Natural killer cell (primary cell): ENCODE results near the gene NEO1. TPM values are rescaled to one million over a fixed set of nuclear protein-coding genes. Genes with fewer than 3 reads are reported as not detected.

ENCODE experiments used
- ATAC-seq, 3 donors: fragments of 150-1000 bp in 2 of 3; fragments of 200-7000 bp in 1 of 3; cut with Tn5 transposase; 1 replicate in 1 of 3; 2 replicates in 2 of 3; pipeline ENCODE4 v1.10.0; 2021; ENCODE audit warnings: mild to moderate bottlenecking in 2 of 3, moderate library complexity in 2 of 3
- DNase-seq, 2 donors: peaks; one replicate each; pipeline versions ENCODE4 v3.0.0 to v3.0.0-alpha.2; 2013 to 2021; ENCODE audit warnings: mixed read lengths in 1 of 2
- H3K27ac ChIP-seq: one replicate; pipeline ENCODE4 v1.5.1; 2013; ENCODE audit warnings: mild to moderate bottlenecking, low read length
- H3K27me3 ChIP-seq: one replicate; pipeline ENCODE4 v1.6.1; 2013; ENCODE audit warnings: low read length; ENCODE audit not compliant: control insufficient read depth, insufficient read depth
- H3K36me3 ChIP-seq: one replicate; pipeline ENCODE4 v1.6.1; 2013; ENCODE audit warnings: low read length; ENCODE audit not compliant: control insufficient read depth, insufficient read depth
- H3K4me1 ChIP-seq: one replicate; pipeline ENCODE4 v1.6.1; 2013; ENCODE audit warnings: low read length; ENCODE audit not compliant: control insufficient read depth, insufficient read depth
- H3K4me3 ChIP-seq: one replicate; pipeline ENCODE4 v1.5.1; 2013; ENCODE audit warnings: low read length
- H3K9me3 ChIP-seq: one replicate; pipeline ENCODE4 v1.6.1; 2013; ENCODE audit warnings: low read length; ENCODE audit not compliant: control insufficient read depth, insufficient read depth
- H3K27ac Mint-ChIP-seq, 2 donors: one replicate each; pipeline ENCODE4 v1.8.0; 2022; ENCODE audit warnings: mild to moderate bottlenecking in 2 of 2, mixed read lengths in 2 of 2, moderate library complexity in 1 of 2
- H3K27me3 Mint-ChIP-seq, 2 donors: one replicate each; pipeline ENCODE4 v1.8.0; 2022; ENCODE audit warnings: low read depth in 2 of 2, mixed read lengths in 2 of 2
- H3K36me3 Mint-ChIP-seq: one replicate; pipeline ENCODE4 v1.8.0; 2022; ENCODE audit warnings: mixed read lengths
- H3K4me1 Mint-ChIP-seq, 2 donors: one replicate each; pipeline ENCODE4 v1.8.0; 2022; ENCODE audit warnings: mixed read lengths in 2 of 2
- H3K4me3 Mint-ChIP-seq: one replicate; pipeline ENCODE4 v1.8.0; 2022; ENCODE audit warnings: mild to moderate bottlenecking, moderate library complexity, mixed read lengths
- H3K9me3 Mint-ChIP-seq, 2 donors: one replicate each; pipeline ENCODE4 v1.8.0; 2022; ENCODE audit warnings: mixed read lengths in 2 of 2
- CTCF ChIP-seq: fragments of 200-600 bp; IDR thresholded peaks from one replicate; pipeline ENCODE4 v1.8.0; 2022; ENCODE audit warnings: antibody characterized with exemption
- WGBS: methylation state at CpG from one replicate; pipeline ENCODE4 v1.1.7; 2013; ENCODE audit warnings: missing lambda C conversion rate; ENCODE audit not compliant: insufficient coverage; 5-methylcytosine and 5-hydroxymethylcytosine counted together
- intact Hi-C: fragments of 100-400 bp; cut with micrococcal nuclease; formaldehyde crosslinking; loops from one replicate; pipeline ENCODE4 v1.14.2; 2022
- total RNA-seq, 4 donors: library from RNA; stranded (reverse); fragments of 120-200 nt in 1 of 4; gene quantifications; one replicate each; pipeline versions ENCODE4 v1.2.3 to v1.2.4, GENCODE V29; 2013 to 2022

NEO1 gene
- total RNA-seq, 3 donors from 2014 or later (not counting 1 experiment from before 2014, with no cell fraction given), result 16.3 to 19.0 (median 17.4) TPM

- no peak for TF ChIP-seq CTCF
- ATAC-seq (no peak), DNase-seq (no peak)
- Mint-ChIP-seq H3K4me1 (no peaks in the 10 kb centered on the region), H3K36me3 (no peaks in the 10 kb centered on the region), H3K27me3 (peaks cover 7 to 10% of the 10 kb centered on the region in 2 donors), H3K4me3 (no peak overlapping the region), H3K9me3 (no peaks in the 10 kb centered on the region), H3K27ac (no peak overlapping the region)
- H3K36me3 ChIP-seq, result no peaks in the 10 kb centered on the region
- no peak overlapping the region for H3K27ac ChIP-seq
- no peak overlapping the region for H3K4me3 ChIP-seq
- 76% methylated on average over 7 of the region's 7 CpGs for WGBS
- intact Hi-C loops, result no loop called here
- no peaks in the 10 kb centered on the region for H3K27me3 ChIP-seq
- no peaks in the 10 kb centered on the region for H3K9me3 ChIP-seq
- H3K4me1 ChIP-seq, result no peaks in the 10 kb centered on the region
These were observed 284.5 kb downstream of the NEO1 start for GRCh38 chr15:73336756-73337155.

GRCh38 chr15:73337187-73337586 is 284.9 kb downstream of the NEO1 start:
- Histone ChIP-seq H3K4me1 (no peaks in the 10 kb centered on the region), H3K27me3 (no peaks in the 10 kb centered on the region), H3K4me3 (no peak overlapping the region), H3K27ac (no peak overlapping the region), H3K36me3 (no peaks in the 10 kb centered on the region), H3K9me3 (no peaks in the 10 kb centered on the region)
- DNase-seq (no peak), ATAC-seq (no peak)
- peaks cover 7 to 10% of the 10 kb centered on the region in 2 donors for H3K27me3 Mint-ChIP-seq
- H3K9me3 Mint-ChIP-seq, result no peaks in the 10 kb centered on the region
- H3K27ac Mint-ChIP-seq, result no peak overlapping the region
- no peak overlapping the region for H3K4me3 Mint-ChIP-seq
- no peak for TF ChIP-seq CTCF
- WGBS, result 75% methylated on average over 8 of the region's 8 CpGs
- H3K36me3 Mint-ChIP-seq, result no peaks in the 10 kb centered on the region
- intact Hi-C loops, result no loop called here
- no peaks in the 10 kb centered on the region for H3K4me1 Mint-ChIP-seq

- Mint-ChIP-seq H3K27ac (no peak overlapping the region), H3K36me3 (no peaks in the 10 kb centered on the region), H3K27me3 (peaks cover 7 to 10% of the 10 kb centered on the region in 2 donors), H3K4me1 (no peaks in the 10 kb centered on the region), H3K4me3 (no peak overlapping the region), H3K9me3 (no peaks in the 10 kb centered on the region)
- WGBS, result 83% methylated on average over 6 of the region's 6 CpGs
- ATAC-seq (no peak), DNase-seq (no peak)
- Histone ChIP-seq H3K4me1 (no peaks in the 10 kb centered on the region), H3K36me3 (no peaks in the 10 kb centered on the region), H3K9me3 (no peaks in the 10 kb centered on the region), H3K4me3 (no peak overlapping the region), H3K27me3 (no peaks in the 10 kb centered on the region), H3K27ac (no peak overlapping the region)
- no peak for TF ChIP-seq CTCF
- intact Hi-C loops, result no loop called here
These were observed 285.8 kb downstream of the NEO1 start for GRCh38 chr15:73338058-73338457.

- no peaks in the 10 kb centered on the region for H3K9me3 Mint-ChIP-seq
- Histone ChIP-seq H3K4me1 (no peaks in the 10 kb centered on the region), H3K9me3 (no peaks in the 10 kb centered on the region), H3K4me3 (no peak overlapping the region), H3K27ac (no peak overlapping the region), H3K36me3 (no peaks in the 10 kb centered on the region), H3K27me3 (no peaks in the 10 kb centered on the region)
- peaks cover 10% of the 10 kb centered on the region in 2 donors for H3K27me3 Mint-ChIP-seq
- DNase-seq (no peak), ATAC-seq (no peak)
- no peak overlapping the region for H3K27ac Mint-ChIP-seq
- H3K4me1 Mint-ChIP-seq, result no peaks in the 10 kb centered on the region
- TF ChIP-seq CTCF, result no peak
- intact Hi-C loops, result no loop called here
- 77% methylated on average over 9 of the region's 9 CpGs for WGBS
- no peak overlapping the region for H3K4me3 Mint-ChIP-seq
- H3K36me3 Mint-ChIP-seq, result no peaks in the 10 kb centered on the region
These were observed 286.5 kb downstream of the NEO1 start for GRCh38 chr15:73338606-73339374.
